GM19372 (cell line): ENCODE results near the gene NAMPT.
"Not testable (repeated sequence)": the region's sequence is repeated elsewhere in the genome, so short reads cannot be mapped to it uniquely, and the experiment has no call there.

Source experiments
- ATAC-seq: cut with Tn5 transposase; IDR thresholded peaks from one replicate; pipeline ENCODE4 v1.9.1; 2021; ENCODE audit warnings: mild to moderate bottlenecking, low read depth, moderate library complexity; ENCODE audit not compliant: unreplicated experiment

The NAMPT gene

GRCh38 chr7:106305732-106306131 is 20.9 kb upstream of the NAMPT start:
- ATAC-seq = no peak

GRCh38 chr7:106304568-106304967 is 19.8 kb upstream of the NAMPT start:
- ATAC-seq = no peak

- ATAC-seq = not testable (repeated sequence)
Measured at GRCh38 chr7:106298631-106299030, 13.8 kb upstream of the NAMPT start.

- not testable (repeated sequence) for ATAC-seq
Measured at GRCh38 chr7:106298155-106298554, 13.4 kb upstream of the NAMPT start.

- no peak for ATAC-seq
Measured at GRCh38 chr7:106294334-106294733, 9.6 kb upstream of the NAMPT start.

- no peak for ATAC-seq
Measured at GRCh38 chr7:106291247-106291646, 6.5 kb upstream of the NAMPT start.

GRCh38 chr7:106290319-106290718 is 5.5 kb upstream of the NAMPT start:
- no peak for ATAC-seq

GRCh38 chr7:106289848-106290247 is 5.1 kb upstream of the NAMPT start:
- ATAC-seq = no peak

- no peak for ATAC-seq
Measured at GRCh38 chr7:106288263-106288662, 3.5 kb upstream of the NAMPT start.

GRCh38 chr7:106287786-106288185 is 3.0 kb upstream of the NAMPT start:
- no peak for ATAC-seq

- ATAC-seq = peak; percentile 20
Measured at GRCh38 chr7:106285855-106286492, 1.2 kb upstream of the NAMPT start.

GRCh38 chr7:106285051-106285854 is 470 bp upstream of the NAMPT start:
- peak; percentile 75 for ATAC-seq

GRCh38 chr7:106283831-106284713 is 711 bp downstream of the NAMPT start:
- peak; percentile 15 for ATAC-seq

GRCh38 chr7:106283501-106283830 is 1.3 kb downstream of the NAMPT start:
- ATAC-seq = no peak

GRCh38 chr7:106282852-106283251 is 1.9 kb downstream of the NAMPT start:
- ATAC-seq = no peak

- no peak for ATAC-seq
Measured at GRCh38 chr7:106282390-106282789, 2.4 kb downstream of the NAMPT start.

GRCh38 chr7:106281585-106282318 is 3.0 kb downstream of the NAMPT start:
- no peak for ATAC-seq

- ATAC-seq = no peak
Measured at GRCh38 chr7:106281127-106281526, 3.7 kb downstream of the NAMPT start.

GRCh38 chr7:106279425-106280197 is 5.2 kb downstream of the NAMPT start:
- ATAC-seq = no peak

GRCh38 chr7:106278695-106279094 is 6.1 kb downstream of the NAMPT start:
- ATAC-seq = no peak
